ENCODE measurements around the gene BAAT.

DNA sequence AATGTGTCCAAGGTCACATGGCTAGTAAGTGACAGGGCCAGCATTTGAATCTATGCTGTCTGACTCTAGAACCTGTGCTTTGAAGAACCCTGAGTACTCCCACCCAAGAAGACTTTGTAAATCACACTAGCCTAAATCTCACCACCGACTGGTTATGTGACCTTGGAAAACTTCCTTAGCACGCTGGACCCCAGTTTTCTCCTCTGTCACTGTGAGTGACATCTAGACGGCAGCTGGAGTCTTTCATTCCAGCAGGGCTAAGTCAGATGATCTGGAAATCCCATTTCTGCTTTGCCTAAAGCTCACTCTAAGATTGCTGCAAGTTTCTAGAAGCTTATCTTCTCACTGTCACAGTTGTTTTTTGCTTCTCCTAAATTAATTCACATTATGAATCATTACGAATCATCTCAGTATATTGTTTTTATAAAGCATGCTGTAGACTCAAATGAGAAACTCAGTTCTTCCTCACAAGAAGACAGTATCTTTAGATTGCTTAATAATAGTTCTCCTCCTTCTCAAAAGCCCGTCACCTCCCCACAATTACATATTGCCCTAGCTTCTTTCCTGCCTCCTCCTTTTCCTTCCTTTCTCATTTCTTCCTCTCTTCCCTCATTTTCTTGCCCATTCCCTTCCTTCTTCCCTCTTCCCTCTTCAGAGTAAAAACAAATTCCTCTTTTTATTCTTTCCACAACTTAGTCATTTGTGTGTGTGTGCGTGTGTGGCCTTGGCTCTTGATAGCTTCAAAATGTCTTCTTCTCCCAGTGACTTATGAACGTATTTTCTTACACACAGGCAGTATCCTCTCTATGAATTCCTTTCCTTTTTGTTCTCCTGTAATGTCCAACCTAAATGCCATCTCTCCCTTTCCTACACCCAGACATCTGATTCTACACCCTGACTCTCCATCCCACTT lies 34.0 kb upstream of the BAAT start:
- TF ChIP-seq, protein P1, sequence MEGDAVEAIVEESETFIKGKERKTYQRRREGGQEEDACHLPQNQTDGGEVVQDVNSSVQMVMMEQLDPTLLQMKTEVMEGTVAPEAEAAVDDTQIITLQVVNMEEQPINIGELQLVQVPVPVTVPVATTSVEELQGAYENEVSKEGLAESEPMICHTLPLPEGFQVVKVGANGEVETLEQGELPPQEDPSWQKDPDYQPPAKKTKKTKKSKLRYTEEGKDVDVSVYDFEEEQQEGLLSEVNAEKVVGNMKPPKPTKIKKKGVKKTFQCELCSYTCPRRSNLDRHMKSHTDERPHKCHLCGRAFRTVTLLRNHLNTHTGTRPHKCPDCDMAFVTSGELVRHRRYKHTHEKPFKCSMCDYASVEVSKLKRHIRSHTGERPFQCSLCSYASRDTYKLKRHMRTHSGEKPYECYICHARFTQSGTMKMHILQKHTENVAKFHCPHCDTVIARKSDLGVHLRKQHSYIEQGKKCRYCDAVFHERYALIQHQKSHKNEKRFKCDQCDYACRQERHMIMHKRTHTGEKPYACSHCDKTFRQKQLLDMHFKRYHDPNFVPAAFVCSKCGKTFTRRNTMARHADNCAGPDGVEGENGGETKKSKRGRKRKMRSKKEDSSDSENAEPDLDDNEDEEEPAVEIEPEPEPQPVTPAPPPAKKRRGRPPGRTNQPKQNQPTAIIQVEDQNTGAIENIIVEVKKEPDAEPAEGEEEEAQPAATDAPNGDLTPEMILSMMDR (IDR thresholded peaks at IDR 0.05), result no peak
- TF ChIP-seq EP300 (IDR thresholded peaks at IDR 0.05) (no peak), POLR2AphosphoS5 (IDR thresholded peaks at IDR 0.05) (no peak), POLR2A (IDR thresholded peaks at IDR 0.05) (no peak)
